GDM1 (cell line): ENCODE data around the gene RNASEH2B.

Source experiments
- DNase-seq: peaks from one replicate; lab custom pipeline; 2025; lab: John Stamatoyannopoulos, UW

RNASEH2B gene, protein sequence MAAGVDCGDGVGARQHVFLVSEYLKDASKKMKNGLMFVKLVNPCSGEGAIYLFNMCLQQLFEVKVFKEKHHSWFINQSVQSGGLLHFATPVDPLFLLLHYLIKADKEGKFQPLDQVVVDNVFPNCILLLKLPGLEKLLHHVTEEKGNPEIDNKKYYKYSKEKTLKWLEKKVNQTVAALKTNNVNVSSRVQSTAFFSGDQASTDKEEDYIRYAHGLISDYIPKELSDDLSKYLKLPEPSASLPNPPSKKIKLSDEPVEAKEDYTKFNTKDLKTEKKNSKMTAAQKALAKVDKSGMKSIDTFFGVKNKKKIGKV

DNA sequence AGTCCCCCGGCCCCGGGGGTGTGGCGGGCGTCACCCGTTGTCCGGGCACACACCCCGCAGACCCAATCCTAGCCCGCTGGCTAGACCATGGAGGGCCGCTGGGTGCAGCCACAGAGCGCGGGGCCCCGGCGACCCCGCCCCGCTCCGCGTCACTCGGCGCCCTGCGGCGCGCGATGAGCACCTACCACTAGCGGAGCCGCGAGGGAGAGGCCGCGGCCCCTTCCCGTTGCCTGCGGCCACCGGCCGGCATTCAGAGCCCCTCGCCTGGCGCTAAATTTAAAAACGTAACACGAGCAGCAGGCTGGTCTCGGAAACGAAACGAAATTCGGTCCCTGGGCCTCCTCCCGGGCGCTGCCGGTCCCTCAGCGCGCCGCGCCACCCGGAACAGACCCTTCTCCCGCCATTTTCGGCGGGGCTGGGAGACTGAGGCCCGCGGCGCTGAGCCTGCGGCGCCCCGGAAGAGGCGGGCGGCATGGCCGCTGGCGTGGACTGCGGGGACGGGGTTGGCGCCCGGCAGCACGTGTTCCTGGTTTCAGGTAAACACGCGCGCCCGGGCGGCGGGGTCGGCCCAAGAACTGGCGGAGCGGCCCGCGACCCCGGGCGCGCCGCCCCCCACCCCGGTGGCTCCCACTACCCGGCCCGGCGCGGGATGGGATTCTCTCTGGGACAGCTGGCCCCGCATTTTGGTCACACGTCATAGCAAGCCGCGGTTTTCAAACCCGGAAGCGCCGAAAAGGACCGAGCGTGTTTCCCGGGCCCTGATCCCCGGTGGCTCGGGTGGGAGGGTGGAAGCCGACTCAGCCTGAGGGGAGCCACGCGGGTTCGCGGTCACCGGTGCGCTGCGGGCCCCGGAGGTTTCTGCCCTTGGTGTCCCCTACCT, at the start of gene RNASEH2B:
Gene RNASEH2B (plus strand): TSS at position 187 of the 880 bp plus-strand sequence. CDS start 286 bp downstream, at position 473.
- peak; percentile 87 for DNase-seq

DNA sequence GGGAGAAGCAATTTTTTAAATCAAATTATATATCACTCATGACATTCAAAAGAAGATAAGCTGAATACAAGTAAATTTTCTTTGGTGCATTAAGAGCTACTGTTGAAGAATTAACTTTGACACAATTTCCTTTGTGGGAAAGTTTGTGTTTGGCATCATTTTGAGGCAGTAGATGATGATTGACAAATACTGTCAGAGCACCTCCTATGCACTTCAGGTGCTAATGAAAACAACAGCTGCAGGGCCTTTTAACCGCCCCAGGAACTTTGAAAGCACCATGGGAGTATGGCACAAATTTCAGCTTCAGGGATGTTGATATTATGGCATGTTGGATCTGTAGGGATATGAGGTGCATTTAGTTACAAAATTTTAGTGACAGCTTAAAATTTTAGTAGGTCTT, 45.1 kb upstream of the RNASEH2B start:
- no peak for DNase-seq

DNA sequence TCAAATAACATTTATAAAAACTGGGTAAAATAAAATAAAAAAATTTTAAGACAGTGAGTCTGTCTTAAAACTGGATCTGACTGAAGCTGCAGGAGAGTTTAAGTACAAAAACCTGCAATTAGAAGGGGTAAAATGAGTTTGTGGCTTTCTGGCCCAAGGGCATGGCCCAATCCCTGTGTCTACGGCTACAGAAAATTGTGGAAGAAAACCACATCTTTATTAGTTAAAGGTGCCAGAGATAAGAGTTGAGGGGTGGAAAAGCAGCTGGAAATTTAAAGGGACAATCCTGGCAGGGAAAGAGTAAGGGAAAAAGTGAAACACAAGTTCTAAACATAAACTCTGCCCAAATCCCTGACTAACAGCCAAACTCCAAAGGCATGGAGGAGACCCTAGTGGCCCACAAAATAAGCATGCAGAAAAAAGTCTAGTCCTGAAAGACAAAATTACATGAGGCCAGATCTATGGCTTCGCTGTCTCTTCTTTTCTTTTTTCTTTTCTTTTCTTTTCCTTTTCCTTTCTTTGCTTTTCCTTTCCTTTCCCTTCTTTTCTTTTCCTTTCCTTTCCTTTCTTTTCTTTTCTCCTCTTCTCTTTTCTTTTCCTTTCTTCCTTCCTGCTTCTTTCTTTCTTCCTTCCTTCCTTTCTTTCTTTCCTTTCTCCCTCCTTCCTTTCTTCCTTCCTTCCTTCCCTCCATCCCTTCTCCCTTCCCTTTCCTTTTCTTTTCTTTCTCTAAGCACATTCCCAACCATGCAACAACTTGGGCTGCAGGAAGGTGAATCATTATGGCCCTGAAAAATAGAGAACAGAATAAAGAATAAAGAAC, 42.6 kb upstream of the RNASEH2B start:
- DNase-seq, result no peak

DNA sequence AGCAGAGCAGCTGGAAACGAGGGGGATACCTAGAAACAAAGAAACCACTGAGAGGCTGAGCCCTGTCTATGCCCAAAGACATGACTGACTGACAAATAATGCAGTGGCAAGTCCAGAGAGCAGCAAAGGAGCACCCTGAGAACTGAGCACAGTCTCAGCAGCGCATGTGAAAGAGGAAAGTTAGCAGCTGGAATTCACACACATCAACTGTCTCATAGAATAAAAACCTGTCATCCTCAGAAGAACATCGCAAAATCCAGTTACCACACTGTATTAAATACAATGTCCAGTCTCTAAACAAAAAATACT, 42.0 kb upstream of the RNASEH2B start:
- DNase-seq, result no peak

DNA sequence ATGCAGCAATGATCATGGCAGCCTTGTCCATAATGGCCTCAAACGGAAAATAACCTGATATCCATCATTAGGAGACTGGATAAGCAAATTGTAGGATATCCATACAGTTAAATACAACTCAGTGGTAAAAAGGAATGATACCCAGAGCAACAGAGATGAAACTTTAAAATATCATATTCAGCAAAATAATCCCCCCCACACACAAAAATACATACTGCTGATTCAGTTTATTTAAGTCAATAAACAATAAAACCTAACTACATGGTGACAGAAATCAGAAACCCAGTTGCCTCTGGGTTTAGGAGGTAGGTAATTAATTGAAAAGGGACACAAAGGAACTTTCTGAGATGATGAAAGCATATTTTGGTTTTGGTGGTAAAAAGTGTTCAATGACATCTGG, 38.2 kb upstream of the RNASEH2B start:
- no peak for DNase-seq

DNA sequence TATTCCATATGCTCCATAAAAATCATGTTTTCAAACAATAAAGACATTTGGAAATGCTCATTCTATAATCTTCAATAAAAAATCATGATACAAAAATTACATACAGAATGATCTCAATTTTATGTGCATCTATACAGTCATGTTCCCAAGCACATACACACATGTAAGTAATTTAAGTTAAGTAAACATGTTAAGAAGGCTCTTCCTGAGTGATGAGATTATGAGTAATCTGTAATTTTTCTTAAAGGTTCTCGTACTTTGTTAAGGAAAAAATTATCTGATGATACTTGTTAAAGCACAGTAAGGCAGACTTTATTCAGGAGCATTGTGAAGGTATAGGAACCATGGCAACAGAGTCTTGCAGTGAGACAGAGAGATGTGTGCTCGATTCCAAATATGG, 36.1 kb upstream of the RNASEH2B start:
- DNase-seq, result no peak

DNA sequence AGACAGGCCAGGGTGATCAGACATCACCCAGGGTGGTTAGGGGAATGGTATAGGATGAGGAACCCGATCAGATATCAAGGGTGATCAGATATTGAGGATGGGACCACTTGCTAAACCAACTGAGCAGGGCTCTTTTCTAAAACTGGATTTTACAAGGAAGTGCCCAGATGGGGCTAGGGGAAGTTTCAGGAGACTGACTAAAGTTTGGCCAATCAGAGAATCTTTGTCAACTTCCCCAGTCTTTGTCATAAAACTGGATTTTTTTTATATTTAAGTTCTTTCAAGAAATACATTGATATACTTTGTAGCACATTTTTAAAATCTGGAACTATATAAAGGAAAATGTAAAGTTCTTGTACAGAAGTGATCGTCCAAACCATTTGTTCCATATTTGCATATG, 35.6 kb upstream of the RNASEH2B start:
- no peak for DNase-seq

DNA sequence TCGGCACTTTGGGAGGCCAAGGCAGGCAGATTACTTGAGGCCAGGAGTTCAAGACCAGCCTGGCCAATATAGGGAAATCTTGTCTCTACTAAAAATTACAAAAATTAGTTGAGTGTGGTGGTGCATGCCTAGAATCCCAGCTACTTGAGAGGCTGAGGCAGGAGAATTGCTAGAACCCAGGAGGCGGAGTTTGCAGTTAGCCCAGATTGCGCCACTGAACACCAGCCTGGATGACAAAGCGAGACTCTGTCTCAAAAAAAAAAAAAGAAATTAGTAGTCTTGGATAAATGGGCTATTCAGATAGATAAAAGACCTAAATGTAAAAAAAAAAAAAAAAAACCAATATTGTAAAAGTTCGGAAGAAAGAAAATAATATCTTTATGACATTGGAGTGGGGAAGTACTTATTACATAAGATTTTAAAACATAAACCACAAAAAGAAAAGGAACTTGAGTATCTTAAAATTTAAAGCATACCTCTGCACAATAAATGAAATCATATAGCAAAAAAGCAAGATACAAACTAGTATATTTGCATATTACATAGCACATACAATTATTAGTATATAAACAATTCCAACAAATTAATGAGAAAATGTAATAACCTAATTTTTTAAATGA, 26.7 kb upstream of the RNASEH2B start:
- DNase-seq, result no peak

DNA sequence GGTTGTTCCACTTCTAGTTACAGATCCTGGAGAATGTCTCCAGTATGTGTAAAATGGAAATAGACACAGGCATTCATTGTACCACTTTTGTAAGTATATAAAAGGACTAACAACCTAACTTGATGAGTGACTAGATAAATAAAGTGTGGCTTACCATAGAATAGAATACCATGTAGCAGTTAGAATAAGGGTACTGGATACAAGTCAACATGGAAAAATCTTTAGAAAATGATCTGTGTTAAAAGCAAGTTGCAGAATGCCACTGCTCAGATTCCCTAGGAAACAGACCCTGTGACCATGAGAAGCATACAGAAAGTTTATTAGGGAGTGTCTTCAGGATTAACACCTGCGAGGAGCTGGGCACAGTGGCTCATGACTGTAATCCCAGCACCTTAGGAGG, 25.9 kb upstream of the RNASEH2B start:
- no peak for DNase-seq

DNA sequence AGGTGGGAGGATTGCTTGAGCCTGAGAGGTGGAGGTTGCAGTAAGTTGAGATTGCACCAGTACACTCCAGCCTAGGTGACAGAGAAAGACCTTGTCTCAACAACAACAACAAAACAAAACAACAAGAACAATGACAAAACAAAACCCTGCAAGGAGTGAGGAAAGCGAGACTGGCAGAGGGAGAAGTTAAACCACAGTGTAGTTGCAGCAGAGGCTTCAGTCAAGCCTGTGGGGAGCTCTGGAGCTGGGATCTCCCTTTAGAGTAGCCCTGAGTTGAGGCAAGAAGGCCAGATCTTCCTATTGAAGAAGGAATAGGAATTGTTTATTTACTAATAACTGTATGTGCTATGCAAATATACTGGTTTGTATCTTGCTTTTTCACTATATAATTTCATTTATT, 25.3 kb upstream of the RNASEH2B start:
- DNase-seq, result no peak

DNA sequence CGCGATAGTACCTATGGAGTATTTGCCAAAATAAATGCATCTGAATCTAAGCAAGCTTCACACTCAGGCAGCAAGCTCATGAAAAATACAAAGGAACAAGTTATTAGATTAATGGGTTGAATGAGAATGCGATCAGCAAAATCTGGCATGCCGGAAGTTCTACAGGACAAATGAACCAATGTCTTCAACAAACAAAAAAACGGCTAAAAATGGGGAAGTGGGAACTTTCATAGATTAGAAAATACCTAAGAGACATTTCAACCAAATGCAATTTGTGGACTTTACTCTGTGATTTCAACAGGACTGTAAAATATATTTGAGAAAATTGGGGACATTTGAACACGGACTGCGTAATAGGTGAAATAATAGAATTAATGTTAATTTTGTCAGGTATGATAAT, 22.4 kb upstream of the RNASEH2B start:
- DNase-seq, result no peak

DNA sequence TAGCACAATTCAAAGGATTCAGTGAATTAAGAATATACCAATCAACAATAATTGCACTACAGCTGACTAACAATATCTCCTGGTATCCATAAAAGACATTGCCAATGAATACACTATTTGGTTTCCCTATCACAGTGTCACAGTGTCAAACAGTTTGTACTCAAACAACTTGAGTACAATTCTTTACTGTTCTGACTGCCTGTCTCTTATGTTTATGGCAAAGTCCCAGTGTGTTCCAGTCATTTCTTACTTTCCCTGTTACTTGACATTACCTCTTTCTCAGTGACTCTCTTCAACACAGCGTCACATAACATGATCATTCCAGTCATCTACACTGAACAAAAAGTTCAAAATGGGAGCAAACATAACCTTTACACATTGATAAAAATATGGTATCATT, 21.2 kb upstream of the RNASEH2B start:
- DNase-seq, result no peak

DNA sequence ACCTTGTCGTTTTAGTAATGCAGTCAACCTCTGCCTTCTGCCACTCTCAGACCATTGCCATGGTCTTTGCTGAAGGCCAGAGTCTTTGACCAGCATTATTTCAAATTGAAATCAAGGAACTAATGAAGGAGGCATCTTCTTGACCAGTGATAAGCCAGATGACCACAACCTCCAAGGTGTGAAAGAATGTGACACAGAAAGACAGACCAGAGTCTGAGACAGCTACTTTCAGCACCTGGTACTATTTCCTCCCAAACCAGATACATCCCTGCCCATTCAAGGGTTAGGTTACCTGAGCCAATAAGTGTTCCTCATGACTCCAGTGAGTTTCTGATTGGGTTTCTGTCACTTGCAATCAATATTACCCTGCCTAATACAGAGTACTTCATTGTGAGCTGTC, 20.3 kb upstream of the RNASEH2B start:
- DNase-seq, result no peak

DNA sequence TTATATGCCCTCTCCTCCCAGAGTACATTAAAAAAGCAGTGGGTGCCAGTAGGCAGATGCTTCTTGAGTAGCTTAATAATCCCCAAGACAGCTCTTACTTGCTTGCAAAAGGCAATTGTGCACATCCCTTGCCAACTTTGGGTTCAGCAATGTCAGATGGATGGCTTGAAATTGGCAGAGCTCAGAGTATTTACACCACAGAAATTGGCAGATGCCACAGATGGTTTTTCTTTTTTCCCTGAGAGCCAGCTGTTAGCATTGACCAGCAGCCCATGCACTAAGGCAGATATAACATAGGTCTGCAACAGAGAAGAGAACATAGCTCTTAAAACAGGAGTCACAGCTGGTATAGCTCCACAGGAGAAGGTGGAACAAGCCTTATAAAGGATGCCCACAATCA, 18.4 kb upstream of the RNASEH2B start:
- DNase-seq, result no peak

DNA sequence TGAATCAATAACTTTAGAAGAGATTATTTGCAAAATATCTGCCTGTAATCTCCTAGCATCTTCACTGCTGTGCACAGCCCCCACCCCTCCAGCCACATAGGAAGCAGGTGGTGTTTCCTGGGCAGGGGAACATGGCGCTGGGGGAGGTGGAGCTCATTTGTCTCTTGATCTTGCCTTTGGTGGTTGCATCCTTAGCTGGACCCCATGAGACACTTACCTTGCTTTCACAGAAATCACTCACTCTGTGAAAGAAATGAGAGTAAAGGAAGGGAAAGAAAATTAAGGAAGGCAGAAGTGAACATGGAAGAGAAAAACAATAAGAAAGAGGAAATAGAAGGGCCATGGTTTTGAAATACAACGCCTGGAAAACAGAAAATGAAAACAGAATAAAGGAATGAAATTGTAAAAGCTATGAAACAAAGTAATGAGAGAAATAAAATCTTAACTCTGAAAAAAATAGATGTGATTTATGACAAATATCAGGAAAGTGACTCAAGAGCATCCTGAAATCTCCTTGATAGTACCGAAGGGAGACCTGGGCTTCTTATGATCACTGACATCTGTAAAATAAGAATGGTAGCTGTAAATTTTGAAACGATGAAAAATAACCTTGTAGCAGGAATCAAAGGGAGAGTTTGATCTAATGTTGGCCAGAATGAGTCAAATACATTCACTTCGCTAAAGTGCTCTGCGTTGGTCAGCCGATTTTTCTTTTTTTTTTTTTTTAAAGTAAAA, 17.2 kb upstream of the RNASEH2B start:
- peak; percentile 84 for DNase-seq

DNA sequence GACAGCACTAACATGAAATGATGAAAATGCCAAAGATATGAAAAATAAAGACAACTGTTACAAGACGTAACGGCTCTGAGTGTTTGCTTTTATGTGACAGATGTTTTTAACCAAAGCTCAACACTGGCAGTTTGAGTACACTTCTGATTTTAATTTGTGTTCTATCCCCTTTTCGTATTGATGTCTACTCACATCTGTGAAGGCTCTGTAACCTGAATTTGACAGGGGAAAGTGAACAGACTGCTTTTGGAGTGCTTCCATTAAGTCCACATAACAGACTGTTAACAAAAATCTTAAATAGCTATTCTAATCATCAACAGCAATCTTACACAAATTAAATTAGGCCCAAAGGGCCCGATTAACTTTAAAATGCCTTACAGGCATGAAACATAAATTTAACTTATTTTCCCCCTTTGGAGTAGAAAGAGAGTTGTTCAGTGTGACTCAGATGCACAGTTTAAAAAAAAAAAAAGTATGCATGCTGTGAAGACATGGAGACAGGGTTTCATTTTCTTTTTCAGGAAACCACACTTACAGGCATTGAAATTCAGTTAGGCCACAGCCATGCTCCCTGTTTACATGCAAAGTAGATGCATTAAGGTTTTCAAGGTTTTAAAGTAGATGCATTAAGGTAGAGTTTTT, 16.3 kb upstream of the RNASEH2B start:
- peak; percentile 78 for DNase-seq

DNA sequence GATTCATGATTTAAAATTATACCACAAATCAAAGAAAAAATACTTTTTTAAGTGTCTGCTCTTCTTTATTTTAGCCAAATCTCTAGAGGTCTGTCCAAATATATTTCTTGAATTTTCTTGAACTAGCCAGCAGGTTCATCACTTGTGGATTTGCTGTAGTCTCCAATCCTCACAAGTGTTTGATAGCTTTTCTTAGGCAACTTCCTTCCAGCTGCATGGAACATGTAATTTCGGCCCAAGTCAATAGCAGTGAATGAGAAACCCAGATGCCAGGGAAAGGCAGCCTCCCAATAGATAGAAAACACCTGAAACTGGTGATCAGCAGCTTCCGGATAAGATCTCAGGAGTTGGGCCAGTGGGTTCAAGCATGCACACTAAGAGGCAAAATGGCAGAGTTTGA, 15.6 kb upstream of the RNASEH2B start:
- no peak for DNase-seq

DNA sequence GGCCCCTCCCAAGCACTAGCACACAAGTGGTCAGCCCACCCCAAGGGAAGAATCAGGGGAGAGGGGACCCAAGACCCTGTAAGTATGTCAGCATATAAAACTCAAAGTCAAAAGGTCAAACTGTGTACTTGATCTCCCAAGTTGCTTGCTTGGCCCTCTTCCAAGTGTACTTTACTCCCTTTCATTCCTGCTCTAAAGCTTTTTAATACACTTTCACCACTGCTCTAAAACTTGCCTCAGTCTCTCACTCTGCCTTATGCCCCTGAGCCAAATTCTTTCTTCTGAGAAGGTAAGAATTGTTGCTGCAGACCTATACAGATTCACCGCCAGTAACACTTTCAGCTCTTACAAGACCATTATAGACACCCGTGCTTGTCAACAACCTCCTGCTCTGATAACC, 15.1 kb upstream of the RNASEH2B start:
- DNase-seq, result no peak

DNA sequence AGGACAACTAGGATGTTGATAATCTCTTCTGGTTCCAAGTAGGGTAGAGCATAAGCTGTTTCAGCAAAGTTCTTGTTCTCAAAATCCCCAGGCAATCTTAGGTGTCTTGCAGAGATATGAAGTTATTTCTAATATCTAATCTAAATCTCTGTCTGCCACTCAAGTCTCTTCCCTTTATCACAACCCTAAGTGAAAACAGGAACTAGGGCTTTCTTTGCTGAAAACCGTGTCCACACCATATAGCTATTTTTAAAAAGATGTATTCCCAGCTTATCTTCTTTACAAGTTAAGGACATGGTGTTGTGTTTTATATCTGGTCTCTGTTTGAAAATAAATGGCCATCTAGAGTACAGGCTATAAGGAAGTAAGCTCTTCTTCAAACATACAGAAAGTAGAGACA, 11.3 kb upstream of the RNASEH2B start:
- DNase-seq, result no peak

DNA sequence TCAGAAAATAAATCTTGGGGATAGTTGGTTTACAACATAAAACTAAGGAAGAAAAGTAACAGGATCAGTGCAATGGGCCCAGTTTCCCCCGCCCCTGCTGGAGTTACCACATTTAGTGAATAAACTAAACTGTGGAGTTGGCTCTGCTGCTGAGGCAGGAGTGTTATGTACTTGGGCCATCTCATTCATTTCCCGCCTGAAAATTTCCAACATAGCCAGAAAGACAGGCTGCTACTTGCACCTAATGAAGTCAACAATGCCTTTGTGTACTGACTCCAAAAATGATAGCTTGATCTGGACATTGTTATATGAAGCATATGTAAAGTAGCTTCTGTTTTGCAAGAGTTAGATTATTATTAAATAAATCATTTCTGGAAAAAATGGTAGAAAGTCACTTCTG, 7.9 kb upstream of the RNASEH2B start:
- no peak for DNase-seq

DNA sequence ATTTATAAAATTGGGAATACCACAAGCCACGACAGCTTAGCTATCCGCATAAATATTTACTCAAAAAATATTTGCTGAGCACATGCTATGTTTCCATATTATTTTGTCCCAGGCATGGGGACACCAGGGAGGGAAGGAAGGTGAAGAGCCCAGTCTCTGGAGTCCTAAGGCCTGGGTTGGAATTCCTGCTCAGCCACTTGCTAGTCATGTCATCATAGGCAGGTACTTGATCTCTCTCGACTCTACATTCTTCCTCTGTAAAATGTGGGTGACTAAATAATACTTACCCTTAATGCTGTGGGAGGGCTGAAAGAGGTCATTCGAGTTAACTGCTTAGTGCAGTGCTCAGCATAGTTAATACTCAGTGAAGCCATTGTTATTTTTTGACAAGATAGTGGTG, 4.3 kb upstream of the RNASEH2B start:
- DNase-seq, result no peak
